Endothelial cell of umbilical vein (primary cell): ENCODE results near the gene SLC25A3. TPM values are rescaled to one million over a fixed set of nuclear protein-coding genes. Genes with fewer than 3 reads are reported as not detected.
A peak's percentile ranks its signal among the peaks of the same experiment; 100 is the strongest.

ENCODE experiments used
- BruUV-seq: library from RNA; stranded (reverse); fragments of 400-500 nt; replicated peaks from 2 replicates; lab custom pipeline; 2021; lab: Mats Ljungman, UMichigan
- CTCF ChIA-PET: fragments of 300-600, 350-600 bp; sonication (Branson Sonifier 250); formaldehyde crosslinking; loops from one replicate; lab custom pipeline; 2021; ENCODE audit warnings: antibody characterized with exemption, inconsistent platforms; lab: Charles Lee
- POLR2A ChIA-PET: fragments of 300-600, 350-600 bp; sonication (Branson Sonifier 250); formaldehyde crosslinking; loops from one replicate; lab custom pipeline; 2021; ENCODE audit warnings: antibody characterized with exemption, inconsistent platforms; lab: Charles Lee
- DNase-seq: peaks from one replicate; pipeline ENCODE4 v3.0.0-alpha.2; 2011; ENCODE audit warnings: low read depth, low spot score
- FAIRE-seq: peaks from 2 replicates; lab custom pipeline; 2011; peaks lifted over from hg19 to GRCh38; lab: Jason Lieb, UNC
- H2AFZ ChIP-seq: 2 replicates; pipeline ENCODE4 v1.6.0; 2012; ENCODE audit warnings: low read depth, low read length, control low read depth, inconsistent platforms
- H3K27ac ChIP-seq: 2 replicates; pipeline ENCODE4 v1.5.1; 2011; ENCODE audit warnings: low read depth, mild to moderate bottlenecking, control low read depth, low read length, moderate library complexity; ENCODE audit not compliant: insufficient read depth
- H3K27me3 ChIP-seq, 2 experiments: 2 replicates each; pipeline versions ENCODE4 v1.6.0 to v1.6.1; 2011; ENCODE audit warnings: low read length in 2 of 2, mixed read lengths in 1 of 2; ENCODE audit not compliant: control insufficient read depth in 2 of 2, insufficient read depth in 2 of 2
- H3K36me3 ChIP-seq, 2 experiments: 2 replicates in 1 of 2; 3 replicates in 1 of 2; pipeline ENCODE4 v1.5.1; 2011; ENCODE audit warnings: low read length in 2 of 2, mild to moderate bottlenecking in 1 of 2, moderate library complexity in 1 of 2; ENCODE audit not compliant: control insufficient read depth in 2 of 2, insufficient read depth in 2 of 2; ENCODE audit errors: extremely low read depth in 1 of 2
- H3K4me1 ChIP-seq: 3 replicates; pipeline ENCODE4 v1.5.1; 2011; ENCODE audit warnings: mild to moderate bottlenecking, low read length; ENCODE audit not compliant: control insufficient read depth, insufficient read depth; ENCODE audit errors: extremely low read depth
- H3K4me2 ChIP-seq: 2 replicates; pipeline ENCODE4 v1.6.1; 2011; ENCODE audit warnings: low read length, control low read depth, mixed read lengths; ENCODE audit not compliant: insufficient read depth
- H3K4me3 ChIP-seq, 3 experiments: fragments of 200-600 bp in 1 of 3; sonication (generic), shearing (Covaris generic) in 1 of 3; replicated peaks in 1 of 3; 2 replicates each; pipeline ENCODE4 v1.5.1; 2011 to 2016; ENCODE audit warnings: control low read depth in 3 of 3, low read length in 3 of 3, mild to moderate bottlenecking in 2 of 3, inconsistent platforms in 1 of 3, low read depth in 1 of 3, moderate library complexity in 1 of 3; ENCODE audit not compliant: insufficient read depth in 1 of 3
- H3K79me2 ChIP-seq: 2 replicates; pipeline ENCODE4 v1.6.0; 2012; ENCODE audit warnings: low read length, inconsistent platforms; ENCODE audit not compliant: control insufficient read depth, insufficient read depth
- H3K9ac ChIP-seq: replicated peaks from 2 replicates; pipeline ENCODE3; 2011; ENCODE audit warnings: low read length, control low read depth; ENCODE audit not compliant: insufficient read depth; ENCODE audit errors: extremely low read depth
- H3K9me1 ChIP-seq: replicated peaks from 3 replicates; pipeline ENCODE4 v1.6.0; 2011; ENCODE audit warnings: mild to moderate bottlenecking, low read length; ENCODE audit not compliant: control insufficient read depth, insufficient read depth; ENCODE audit errors: extremely low read depth
- H3K9me3 ChIP-seq: replicated peaks from 2 replicates; pipeline ENCODE4 v1.5.1; 2012; ENCODE audit warnings: low read length, inconsistent platforms; ENCODE audit not compliant: control insufficient read depth, insufficient read depth
- H4K20me1 ChIP-seq: replicated peaks from 2 replicates; pipeline ENCODE3; 2011; ENCODE audit warnings: mild to moderate bottlenecking, low read length; ENCODE audit not compliant: control insufficient read depth, insufficient read depth; ENCODE audit errors: extremely low read depth
- CTCF ChIP-seq, 2 donors: IDR thresholded peaks; 1 replicate in 1 of 2; 2 replicates in 1 of 2; pipeline ENCODE4 v1.5.1; 2011; ENCODE audit warnings: low read length in 2 of 2, mild to moderate bottlenecking in 2 of 2, moderate library complexity in 2 of 2, control low read depth in 1 of 2, inconsistent platforms in 1 of 2, low read depth in 1 of 2; ENCODE audit not compliant: insufficient read depth in 1 of 2; ENCODE audit errors: extremely low read depth in 1 of 2
- EZH2 ChIP-seq: IDR thresholded peaks from 2 replicates; pipeline ENCODE4 v1.6.1; 2012; ENCODE audit warnings: borderline replicate concordance, low read depth, mild to moderate bottlenecking, moderate library complexity, low read length, inconsistent platforms; ENCODE audit not compliant: severe bottlenecking
- FOS ChIP-seq: IDR thresholded peaks from 2 replicates; pipeline ENCODE4 v1.6.1; 2011; ENCODE audit warnings: mild to moderate bottlenecking, low read length, moderate library complexity, borderline replicate concordance; ENCODE audit not compliant: insufficient read depth
- GATA2 ChIP-seq: IDR thresholded peaks from 2 replicates; pipeline ENCODE4 v1.7.0; 2011; ENCODE audit warnings: low read depth, mild to moderate bottlenecking, moderate library complexity, mixed read lengths, low read length; ENCODE audit not compliant: insufficient read length, insufficient read depth
- JUN ChIP-seq: IDR thresholded peaks from 2 replicates; pipeline ENCODE4 v1.6.1; 2011; ENCODE audit warnings: borderline replicate concordance, low read depth; ENCODE audit not compliant: insufficient read length, insufficient read depth
- MAX ChIP-seq: IDR thresholded peaks from 2 replicates; pipeline ENCODE4 v1.6.1; 2011; ENCODE audit not compliant: insufficient read depth, insufficient read length
- MYC ChIP-seq: IDR thresholded peaks from one replicate; pipeline ENCODE4 v1.6.1; 2011; ENCODE audit warnings: mild to moderate bottlenecking, low read depth, low read length
- POLR2A ChIP-seq: IDR thresholded peaks from 2 replicates; pipeline ENCODE4 v1.6.1; 2012; ENCODE audit warnings: low read depth, mild to moderate bottlenecking, control low read depth, low read length
- POLR2AphosphoS5 ChIP-seq: IDR thresholded peaks from 2 replicates; pipeline ENCODE4 v1.6.1; 2012; ENCODE audit warnings: low read depth, mild to moderate bottlenecking, control low read depth, low read length, moderate library complexity; ENCODE audit not compliant: insufficient read depth
- dilution Hi-C: fragments of 300-500 bp; cut with MboI; formaldehyde crosslinking; loops from one replicate; pipeline ENCODE4 v1.15.0; 2019; ENCODE audit warnings: low sequenced_read_pairs; ENCODE audit not compliant: extremely low pct_ligation_motif_present
- intact Hi-C: fragments of 100-400 bp; cut with micrococcal nuclease; formaldehyde crosslinking; loops from one replicate; pipeline ENCODE4 v1.10.0; 2022
- polyA plus RNA-seq, 4 experiments: library from polyadenylated mRNA; depleted of rRNA in 3 of 4; stranded (reverse) in 3 of 4; unstranded in 1 of 4; fragments of >200 nt; gene quantifications; 2 replicates each; pipeline versions ENCODE4 v1.2.1 to v1.2.3, GENCODE V29; 2011 to 2012; ENCODE audit warnings: missing spikeins in 1 of 4
- total RNA-seq: library from RNA; stranded (reverse); gene quantifications from 2 replicates; pipeline ENCODE4 v1.2.3, GENCODE V29; 2021

The SLC25A3 gene
- total and polyA plus RNA-seq, 2 donors (not counting 3 experiments of a cell fraction or from before 2014, with no cell fraction given), result 797 to 1,103 TPM

- Histone ChIP-seq H3K4me3 (peak within 1 kb of the TSS; percentile 67 to 92 (median 87)), H2AFZ (peak within 1 kb of the TSS; percentile 94), H3K27me3 (no peaks in the 10 kb centered on the region), H3K9me1 (no peaks in the 10 kb centered on the region), H3K36me3 (peaks cover 3 to 8% of the 10 kb centered on the region in 2 experiments), H3K9me3 (no peaks in the 10 kb centered on the region), H3K4me1 (peaks cover 11% of the 10 kb centered on the region), H3K9ac (peak within 1 kb of the TSS; percentile 81), H3K4me2 (peak within 1 kb of the TSS; percentile 99), H3K79me2 (peaks cover 61% of the 10 kb centered on the region), H3K27ac (peak within 1 kb of the TSS; percentile 67), H4K20me1 (no peaks in the 10 kb centered on the region)
- peak; percentile 97 for DNase-seq
- ChIA-PET CTCF (interaction anchor here (1.0 to 2.2 kb wide), 7 partner anchors 9 to 78 kb away, joined by 3 to 11 read pairs (median 4); partner anchors contain the start of gene SLC25A3), POLR2A (interaction anchor here (0.6 to 1.5 kb wide), 4 partner anchors 9 to 51 kb away, joined by 3 to 14 read pairs (median 4); partner anchors contain the start of gene SLC25A3)
- intact Hi-C loops, result loop anchor here (1.0 to 2.0 kb wide), 7 partner anchors 9 to 154 kb away; partner anchors contain the start of genes SLC25A3 and TMPO
- peak; percentile 77 for FAIRE-seq
- TF ChIP-seq MAX (peak; percentile 39), FOS (no peak), GATA2 (no peak), JUN (no peak), POLR2A (peak; percentile 65), CTCF (IDR thresholded peaks at IDR 0.05; ENCODE audit: extremely low read depth in 1 of 2, insufficient read depth in 1 of 2, low read depth in 1 of 2, low read length in 2 of 2) (no peak), MYC (no peak), POLR2AphosphoS5 (peak; percentile 60), EZH2 (no peak)
- BruUV-seq, result no TSS peak
- dilution Hi-C loops, result no loop called here
These were observed 51.5 kb downstream of the SLC25A3 start, which contains the start of the genes APAF1 and IKBIP for GRCh38 chr12:98644712-98645571. APAF1 (plus strand) TSS chr12:98645290; CDS start chr12:98648360, 3,070 bp downstream. IKBIP (minus strand) TSS chr12:98644788; CDS start chr12:98644701, 87 bp downstream.
